Ishikawa (cell line): ENCODE measurements around the gene COPRS.

Experiments
- CEBPB ChIP-seq: IDR thresholded peaks from 2 replicates; pipeline ENCODE4 v1.6.1; 2012
- CREB1 ChIP-seq: IDR thresholded peaks from 2 replicates; pipeline ENCODE4 v1.6.1; 2012; ENCODE audit warnings: low read depth
- EGR1 ChIP-seq: IDR thresholded peaks from 2 replicates; pipeline ENCODE4 v1.6.1; 2012
- EP300 ChIP-seq: IDR thresholded peaks from 2 replicates; pipeline ENCODE4 v1.6.1; 2012; ENCODE audit warnings: borderline replicate concordance
- MAX ChIP-seq: IDR thresholded peaks from 2 replicates; pipeline ENCODE4 v1.6.1; 2012
- NFIC ChIP-seq: IDR thresholded peaks from 2 replicates; pipeline ENCODE4 v1.6.1; 2012
- RAD21 ChIP-seq: IDR thresholded peaks from 2 replicates; pipeline ENCODE4 v1.6.1; 2012; ENCODE audit warnings: low read depth
- REST ChIP-seq: IDR thresholded peaks from 2 replicates; pipeline ENCODE4 v1.6.1; 2012; ENCODE audit warnings: low read depth, mild to moderate bottlenecking
- TAF1 ChIP-seq: IDR thresholded peaks from 2 replicates; pipeline ENCODE4 v1.6.1; 2012; ENCODE audit warnings: low read depth, mild to moderate bottlenecking
- TCF12 ChIP-seq: IDR thresholded peaks from 2 replicates; pipeline ENCODE4 v1.6.1; 2012; ENCODE audit warnings: low read depth
- USF1 ChIP-seq: IDR thresholded peaks from 2 replicates; pipeline ENCODE4 v1.6.1; 2012
- YY1 ChIP-seq: IDR thresholded peaks from 2 replicates; pipeline ENCODE4 v1.6.1; 2012; ENCODE audit warnings: low read depth

GRCh38 chr17:31907342-31907962 is 48.4 kb upstream of the COPRS start:
- TF ChIP-seq TCF12 (no peak), EGR1 (no peak), NFIC (peak; percentile 79), EP300 (no peak), MAX (no peak), RAD21 (no peak), TAF1 (no peak), CEBPB (no peak), REST (no peak), YY1 (no peak), CREB1 (no peak), USF1 (no peak)
